H7 (cell line): ENCODE measurements around the gene WAPL. TPM values are rescaled to one million over a fixed set of nuclear protein-coding genes. Genes with fewer than 3 reads are reported as not detected.

ENCODE experiments used
- DNase-seq: peaks from one replicate; pipeline ENCODE4 v3.0.0; 2012
- H3K27me3 ChIP-seq: 2 replicates; pipeline ENCODE4 v1.6.0; 2011; ENCODE audit warnings: mild to moderate bottlenecking, low read length; ENCODE audit not compliant: control insufficient read depth, insufficient read depth
- H3K36me3 ChIP-seq: replicated peaks from 2 replicates; pipeline ENCODE4 v1.5.1; 2011; ENCODE audit warnings: low read length; ENCODE audit not compliant: control insufficient read depth, insufficient read depth
- H3K4me3 ChIP-seq: 2 replicates; pipeline ENCODE4 v1.5.1; 2011; ENCODE audit warnings: low read depth, mild to moderate bottlenecking, control low read depth, low read length, moderate library complexity; ENCODE audit not compliant: insufficient read depth
- total RNA-seq: library from RNA; depleted of rRNA; stranded (reverse); fragments of >200 nt; shearing (Covaris generic); gene quantifications from 2 replicates; pipeline ENCODE4 v1.2.3, GENCODE V29; 2014

WAPL gene
- total RNA-seq, 1 experiment from 2014 or later: 33.5 TPM

- Histone ChIP-seq H3K27me3 (peaks cover 34% of the 10 kb centered on the region), H3K36me3 (no peaks in the 10 kb centered on the region), H3K4me3 (peak overlapping the region; percentile 27; the same call in 1 of the 2 replicates)
- peak; percentile 61 for DNase-seq
Observed at GRCh38 chr10:86402283-86402941, 119.2 kb downstream of the WAPL start.

- Histone ChIP-seq H3K36me3 (no peaks in the 10 kb centered on the region), H3K4me3 (peak overlapping the region; percentile 79), H3K27me3 (peaks cover 34% of the 10 kb centered on the region)
- peak; percentile 78 for DNase-seq
Observed at GRCh38 chr10:86401588-86402282, 119.9 kb downstream of the WAPL start.

- Histone ChIP-seq H3K27me3 (peaks cover 34% of the 10 kb centered on the region), H3K4me3 (peak overlapping the region; percentile 79), H3K36me3 (no peaks in the 10 kb centered on the region)
- DNase-seq: peak; percentile 78
Observed at GRCh38 chr10:86400705-86401587, 120.6 kb downstream of the WAPL start.

- Histone ChIP-seq H3K27me3 (peaks cover 34% of the 10 kb centered on the region), H3K36me3 (no peaks in the 10 kb centered on the region), H3K4me3 (peak overlapping the region; percentile 79)
- DNase-seq: peak; percentile 95
Observed at GRCh38 chr10:86399879-86400704, 121.5 kb downstream of the WAPL start.

GRCh38 chr10:86399514-86399878 is 122.1 kb downstream of the WAPL start:
- Histone ChIP-seq H3K4me3 (no peak overlapping the region), H3K27me3 (peaks cover 34% of the 10 kb centered on the region), H3K36me3 (no peaks in the 10 kb centered on the region)
- DNase-seq: no peak

GRCh38 chr10:86397120-86397519 is 124.5 kb downstream of the WAPL start:
- no peaks in the 10 kb centered on the region for H3K36me3 ChIP-seq
- H3K27me3 ChIP-seq: peaks cover 22% of the 10 kb centered on the region
- no peak for DNase-seq

GRCh38 chr10:86393862-86394455 is 127.6 kb downstream of the WAPL start:
- Histone ChIP-seq H3K36me3 (no peaks in the 10 kb centered on the region), H3K4me3 (no peak overlapping the region), H3K27me3 (peaks cover 11% of the 10 kb centered on the region)
- no peak for DNase-seq

More at GRCh38 chr10:86397120-86397519, 124.5 kb downstream of the WAPL start:
- no peak overlapping the region for H3K4me3 ChIP-seq

- peaks cover 12% of the 10 kb centered on the region for H3K27me3 ChIP-seq
- no peak for DNase-seq
- H3K36me3 ChIP-seq: no peaks in the 10 kb centered on the region
- no peak overlapping the region for H3K4me3 ChIP-seq
Observed at GRCh38 chr10:86393362-86393761, 128.2 kb downstream of the WAPL start.

GRCh38 chr10:86392723-86393094 is 128.9 kb downstream of the WAPL start:
- peaks cover 18% of the 10 kb centered on the region for H3K27me3 ChIP-seq
- no peaks in the 10 kb centered on the region for H3K36me3 ChIP-seq
- no peak for DNase-seq

GRCh38 chr10:86391986-86392722 is 129.4 kb downstream of the WAPL start:
- no peaks in the 10 kb centered on the region for H3K36me3 ChIP-seq
- DNase-seq: peak; percentile 29
- peaks cover 24% of the 10 kb centered on the region for H3K27me3 ChIP-seq
- H3K4me3 ChIP-seq: no peak overlapping the region

More at GRCh38 chr10:86392723-86393094, 128.9 kb downstream of the WAPL start:
- H3K4me3 ChIP-seq: no peak overlapping the region

- H3K36me3 ChIP-seq: no peaks in the 10 kb centered on the region
- H3K27me3 ChIP-seq: peaks cover 24% of the 10 kb centered on the region
- no peak overlapping the region for H3K4me3 ChIP-seq
- no peak for DNase-seq
Observed at GRCh38 chr10:86391236-86391840, 130.3 kb downstream of the WAPL start.

GRCh38 chr10:86390337-86391120 is 131.1 kb downstream of the WAPL start:
- Histone ChIP-seq H3K36me3 (no peaks in the 10 kb centered on the region), H3K27me3 (peaks cover 24% of the 10 kb centered on the region), H3K4me3 (no peak overlapping the region; the same call in 1 of the 2 replicates)
- no peak for DNase-seq
